ENCODE results near the gene PNPLA6. TPM values are rescaled to one million over a fixed set of nuclear protein-coding genes. Genes with fewer than 3 reads are reported as not detected.

The PNPLA6 gene
- 83.7 and 132 TPM in 2 replicates for total RNA-seq

DNA sequence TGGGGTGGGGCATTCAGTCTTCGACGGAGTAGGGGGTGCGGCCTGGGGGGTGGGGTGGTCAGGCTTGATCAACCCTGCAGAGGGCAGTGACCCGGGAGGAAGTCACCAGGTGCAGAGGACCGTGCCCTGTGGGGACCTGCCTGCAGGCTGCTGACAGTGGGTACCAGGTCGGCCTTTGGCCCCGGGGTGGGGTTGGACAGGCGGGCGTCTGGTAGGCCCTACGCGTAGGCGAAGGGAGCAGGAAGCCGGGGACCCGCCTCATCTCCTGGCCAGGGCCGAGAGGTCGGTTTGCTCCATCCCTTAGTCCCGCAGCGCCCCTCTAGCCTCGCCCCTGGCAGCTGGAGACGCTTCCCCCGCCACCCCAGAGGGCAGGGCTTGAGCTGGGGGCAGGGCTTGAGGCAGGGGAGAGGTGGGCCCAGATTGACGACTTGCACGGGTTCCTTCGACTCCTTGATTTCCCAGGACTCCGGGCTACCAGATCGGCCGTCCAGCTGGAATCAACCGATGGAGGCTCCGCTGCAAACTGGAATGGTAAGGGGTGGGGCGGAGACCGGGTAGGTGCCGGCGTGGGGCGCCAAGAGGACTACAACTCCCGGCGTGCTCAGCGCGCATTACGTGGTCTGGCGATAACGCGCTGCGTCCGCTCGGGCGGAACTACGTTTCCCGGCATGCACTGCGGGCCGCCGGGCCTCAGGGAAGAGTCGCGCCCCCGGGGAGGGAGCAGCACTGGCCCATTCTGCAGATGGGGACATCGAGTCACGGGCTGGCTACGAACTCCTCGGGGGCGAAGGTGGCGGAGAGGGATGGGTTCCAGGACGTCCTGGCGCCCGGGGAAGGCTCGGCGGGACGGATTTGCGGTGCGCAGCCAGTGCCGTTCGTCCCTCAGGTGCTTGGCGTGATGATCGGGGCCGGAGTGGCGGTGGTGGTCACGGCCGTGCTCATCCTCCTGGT lies at the start of gene PNPLA6:
Gene PNPLA6 (plus strand): TSS at position 671 of the 951 bp plus-strand sequence. CDS start 72 bp downstream, at position 743.

DNA sequence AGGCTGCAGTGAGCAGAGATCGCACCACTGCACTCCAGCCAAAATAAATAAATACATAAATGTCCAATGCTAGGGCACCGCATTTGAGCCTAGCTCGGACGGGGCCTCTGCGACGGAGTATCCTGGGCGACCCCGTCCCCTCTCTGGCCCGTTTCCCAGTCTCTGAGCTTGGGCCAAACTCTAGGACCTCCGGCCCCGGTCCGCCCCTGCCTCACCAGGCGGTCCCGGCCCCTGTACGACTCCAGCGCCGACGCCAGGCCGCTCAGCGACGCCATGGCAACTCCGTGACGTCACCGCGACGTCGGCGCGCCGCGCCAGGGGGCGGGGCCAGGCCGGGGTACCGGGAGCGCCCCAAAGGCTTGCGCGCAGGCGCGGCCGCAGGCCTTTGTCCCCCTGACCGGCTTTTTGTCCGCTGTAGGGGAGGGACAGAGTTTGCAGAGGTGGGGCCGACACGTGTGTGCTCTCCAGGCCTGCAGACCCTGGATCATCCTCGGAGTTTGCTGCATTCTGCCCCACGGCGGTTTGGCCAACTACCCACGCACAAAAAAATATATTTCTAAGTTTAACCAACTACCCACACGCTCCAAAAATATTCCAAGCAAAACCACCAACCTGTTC lies 46.7 kb upstream of the PNPLA6 start, which contains the start of gene PEX11G:
Gene PEX11G (minus strand): TSS at position 300 of the 618 bp plus-strand sequence. CDS start 25 bp downstream, at position 275.

DNA sequence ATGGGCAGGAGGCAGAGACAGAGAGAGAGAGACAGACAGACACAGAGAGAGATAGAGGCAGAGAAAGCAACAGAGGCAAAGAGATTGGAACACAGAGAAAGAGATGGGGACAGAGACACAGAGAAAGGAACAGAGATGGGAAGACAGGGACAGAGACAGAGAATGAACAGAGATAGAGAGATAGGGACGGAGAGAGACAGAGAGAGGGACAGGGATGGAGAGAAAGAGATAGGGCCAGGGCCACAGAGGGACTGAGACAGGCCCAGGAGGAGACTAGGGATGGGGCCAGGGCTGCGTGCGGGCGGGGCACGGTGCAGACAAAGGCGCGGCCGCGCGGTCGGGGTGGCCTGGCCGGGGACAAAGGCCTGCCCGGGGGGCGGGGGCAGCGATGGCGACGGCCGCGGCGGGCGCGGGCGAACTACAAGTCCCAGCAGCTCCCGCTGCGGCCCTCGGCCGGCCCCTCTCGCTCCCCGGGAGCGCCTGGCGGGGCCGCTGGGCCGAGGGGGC lies 19.8 kb upstream of the PNPLA6 start, which contains the start of gene ZNF358:
Gene ZNF358 (plus strand): TSS at position 459 of the 507 bp plus-strand sequence. CDS start 3,140 bp downstream, outside the sequence.

DNA sequence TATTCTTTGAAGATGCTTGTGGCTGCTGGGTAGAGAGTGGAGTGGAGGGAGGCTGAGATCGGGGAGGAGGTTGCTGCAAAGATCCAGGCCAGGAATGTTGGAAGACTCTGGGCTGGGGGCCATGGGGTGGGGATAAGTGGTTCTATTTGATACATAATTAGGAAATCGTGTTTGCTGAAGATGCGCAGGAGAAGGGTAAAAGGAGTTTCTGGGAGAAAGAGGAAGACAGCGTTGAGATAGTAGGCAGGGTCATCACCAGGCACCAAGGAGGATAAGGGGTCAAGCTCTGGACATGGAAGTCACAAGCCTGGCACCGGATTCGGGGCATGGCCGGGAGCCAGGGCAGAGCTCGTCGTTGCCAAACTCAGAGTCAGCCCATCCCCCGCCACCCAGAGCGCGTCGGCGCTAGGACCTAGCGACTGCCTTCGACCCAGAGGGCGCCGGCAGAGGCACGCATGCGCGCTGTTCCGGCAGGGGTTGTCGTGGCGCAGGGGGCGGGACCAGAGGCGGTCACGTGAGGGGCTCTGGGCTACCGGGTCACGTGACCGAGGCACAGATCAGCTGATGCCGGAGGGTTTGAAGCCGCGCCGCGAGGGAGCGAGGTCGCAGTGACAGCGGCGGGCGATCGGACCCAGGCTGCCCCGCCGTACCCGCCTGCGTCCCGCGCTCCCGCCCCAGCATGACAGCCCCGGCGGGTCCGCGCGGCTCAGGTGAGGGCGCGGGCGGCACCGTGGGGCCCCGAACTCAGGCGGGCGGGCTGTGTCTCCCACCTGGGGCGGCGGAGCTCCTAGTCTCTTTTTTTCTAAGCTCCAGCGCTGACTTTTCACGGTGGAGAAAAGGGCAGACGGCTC lies 13.2 kb upstream of the PNPLA6 start, which contains the start of gene MCOLN1:
Gene MCOLN1 (plus strand): TSS at position 553 of the 851 bp plus-strand sequence. CDS start 127 bp downstream, at position 680.

DNA sequence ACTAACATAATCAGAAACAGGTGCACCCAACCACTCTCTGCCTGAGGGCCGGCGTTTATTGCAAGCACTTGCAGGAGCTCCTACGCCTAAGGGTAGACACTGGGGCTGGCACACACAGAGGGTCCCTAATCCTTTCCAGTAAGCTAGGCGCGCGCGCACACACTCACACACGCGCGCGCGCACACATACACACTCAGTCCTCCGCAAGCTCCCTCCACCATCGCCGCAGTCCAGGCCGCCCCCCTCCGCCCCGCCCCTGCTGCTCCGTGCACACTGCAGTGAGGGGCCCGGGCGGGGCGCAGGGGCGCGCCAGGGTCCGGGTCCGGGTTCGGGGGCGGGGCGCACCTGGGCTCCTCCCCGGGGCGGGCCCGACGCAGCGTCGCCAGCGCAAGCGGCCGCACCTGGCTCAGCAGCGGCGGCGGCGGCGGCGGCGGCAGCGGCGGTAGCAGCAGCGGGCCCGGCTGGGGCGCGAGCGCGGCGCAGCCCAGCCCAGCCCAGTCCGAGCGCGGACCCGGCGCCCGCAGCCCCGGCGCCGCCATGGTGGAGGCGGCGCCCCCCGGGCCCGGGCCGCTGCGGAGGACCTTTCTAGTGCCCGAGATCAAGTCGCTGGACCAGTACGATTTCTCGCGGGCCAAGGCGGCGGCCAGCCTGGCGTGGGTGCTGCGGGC lies 60.1 kb downstream of the PNPLA6 start, which contains the start of gene CAMSAP3:
Gene CAMSAP3 (plus strand): TSS at position 398 of the 668 bp plus-strand sequence. CDS start 140 bp downstream, at position 538.

Other genes with a start within 250 kb of the PNPLA6 start
- 11.1 and 15.7 TPM in 2 replicates for gene INSR, start 241.3 kb upstream of the PNPLA6 start, total RNA-seq
- gene ARHGEF18, start 186.8 kb upstream of the PNPLA6 start, total RNA-seq = 36.2 and 61.7 TPM in 2 replicates
- gene PEX11G, start 46.7 kb upstream of the PNPLA6 start, total RNA-seq = 1.5 and 3.3 TPM in 2 replicates
- gene ZNF358, start 19.6 kb upstream of the PNPLA6 start, total RNA-seq = 11.9 and 21.5 TPM in 2 replicates
- 4.3 and 5.6 TPM in 2 replicates for gene MCOLN1, start 13.1 kb upstream of the PNPLA6 start, total RNA-seq
- gene CAMSAP3, start 60.1 kb downstream of the PNPLA6 start, total RNA-seq = not detected in 2 replicates
- 25.2 and 46.3 TPM in 2 replicates for gene XAB2, start 93.8 kb downstream of the PNPLA6 start, total RNA-seq
- gene PET100, start 94.1 kb downstream of the PNPLA6 start, total RNA-seq = 7.5 and 8.6 TPM in 2 replicates
- gene PCP2, start 98.0 kb downstream of the PNPLA6 start, total RNA-seq = not detected in 2 replicates
- gene STXBP2, start 101.4 kb downstream of the PNPLA6 start, total RNA-seq = 7.7 and 18.5 TPM in 2 replicates
- gene RETN, start 133.3 kb downstream of the PNPLA6 start, total RNA-seq = not detected in 2 replicates
- not detected in 2 replicates for gene MCEMP1, start 141.4 kb downstream of the PNPLA6 start, total RNA-seq
- 52.3 and 56.1 TPM in 2 replicates for gene TRAPPC5, start 145.1 kb downstream of the PNPLA6 start, total RNA-seq
- gene FCER2, start 166.4 kb downstream of the PNPLA6 start, total RNA-seq = not detected in 2 replicates
- not detected in 2 replicates for gene CLEC4G, start 196.4 kb downstream of the PNPLA6 start, total RNA-seq
- gene CD209, start 211.8 kb downstream of the PNPLA6 start, total RNA-seq = not detected in 2 replicates
- not detected in 2 replicates for gene CLEC4M, start 227.5 kb downstream of the PNPLA6 start, total RNA-seq

Data from smooth muscle cell of the umbilical artery (primary cell).